Dermis blood vessel endothelial cell (primary cell): ENCODE data around the gene WDR27. TPM values are rescaled to one million over a fixed set of nuclear protein-coding genes. Genes with fewer than 3 reads are reported as not detected.

Source experiments
- DNase-seq: peaks from one replicate; pipeline ENCODE4 v3.0.0; 2010
- total RNA-seq: library from RNA; depleted of rRNA; stranded (reverse); fragments of >200 nt; gene quantifications from 2 replicates; pipeline ENCODE4 v1.2.3, GENCODE V29; 2014

The WDR27 gene
- total RNA-seq, 1 donor from 2014 or later, result 39.5 TPM

- no peak for DNase-seq
These were observed 7.5 kb upstream of the WDR27 start for GRCh38 chr6:169709293-169709692.

- no peak for DNase-seq
These were observed 5.9 kb upstream of the WDR27 start for GRCh38 chr6:169707772-169708171.

- DNase-seq, result no peak
These were observed 1.0 kb upstream of the WDR27 start for GRCh38 chr6:169702840-169703246.

- no peak for DNase-seq
These were observed 397 bp downstream of the WDR27 start for GRCh38 chr6:169701311-169701953.

- peak; percentile 34 for DNase-seq
These were observed 1.5 kb downstream of the WDR27 start for GRCh38 chr6:169700296-169700695.

GRCh38 chr6:169697115-169697514 is 4.7 kb downstream of the WDR27 start:
- DNase-seq, result peak; percentile 35

- DNase-seq, result no peak
These were observed 6.7 kb downstream of the WDR27 start for GRCh38 chr6:169695131-169695530.

GRCh38 chr6:169692516-169692915 is 9.3 kb downstream of the WDR27 start:
- no peak for DNase-seq

- DNase-seq, result no peak
These were observed 10.6 kb downstream of the WDR27 start for GRCh38 chr6:169691260-169691659.

GRCh38 chr6:169689287-169689686 is 12.5 kb downstream of the WDR27 start:
- DNase-seq, result no peak

GRCh38 chr6:169685860-169686259 is 16.0 kb downstream of the WDR27 start:
- no peak for DNase-seq

- no peak for DNase-seq
These were observed 17.8 kb downstream of the WDR27 start for GRCh38 chr6:169684056-169684455.

GRCh38 chr6:169678342-169678741 is 23.5 kb downstream of the WDR27 start:
- DNase-seq, result no peak

- no peak for DNase-seq
These were observed 24.7 kb downstream of the WDR27 start for GRCh38 chr6:169677096-169677495.

- no peak for DNase-seq
These were observed 26.8 kb downstream of the WDR27 start for GRCh38 chr6:169675011-169675410.

GRCh38 chr6:169671563-169671962 is 30.3 kb downstream of the WDR27 start:
- no peak for DNase-seq

- peak; percentile 97 for DNase-seq
These were observed 31.9 kb downstream of the WDR27 start for GRCh38 chr6:169669889-169670288.

GRCh38 chr6:169669147-169669546 is 32.7 kb downstream of the WDR27 start:
- DNase-seq, result peak; percentile 78

- no peak for DNase-seq
These were observed 33.5 kb downstream of the WDR27 start for GRCh38 chr6:169668203-169668847.

GRCh38 chr6:169667716-169668115 is 34.1 kb downstream of the WDR27 start:
- DNase-seq, result no peak

GRCh38 chr6:169666441-169666840 is 35.4 kb downstream of the WDR27 start:
- no peak for DNase-seq

- no peak for DNase-seq
These were observed 36.5 kb downstream of the WDR27 start for GRCh38 chr6:169665289-169665688.

GRCh38 chr6:169664227-169664626 is 37.6 kb downstream of the WDR27 start:
- DNase-seq, result no peak

GRCh38 chr6:169663468-169663867 is 38.4 kb downstream of the WDR27 start:
- no peak for DNase-seq

GRCh38 chr6:169661391-169661756 is 40.5 kb downstream of the WDR27 start:
- no peak for DNase-seq
